GM21515 (cell line): ENCODE measurements around the gene ADRB1.

Source experiments
- ATAC-seq: cut with Tn5 transposase; IDR thresholded peaks from one replicate; pipeline ENCODE4 v1.9.1; 2021; ENCODE audit not compliant: unreplicated experiment

Gene ADRB1

DNA sequence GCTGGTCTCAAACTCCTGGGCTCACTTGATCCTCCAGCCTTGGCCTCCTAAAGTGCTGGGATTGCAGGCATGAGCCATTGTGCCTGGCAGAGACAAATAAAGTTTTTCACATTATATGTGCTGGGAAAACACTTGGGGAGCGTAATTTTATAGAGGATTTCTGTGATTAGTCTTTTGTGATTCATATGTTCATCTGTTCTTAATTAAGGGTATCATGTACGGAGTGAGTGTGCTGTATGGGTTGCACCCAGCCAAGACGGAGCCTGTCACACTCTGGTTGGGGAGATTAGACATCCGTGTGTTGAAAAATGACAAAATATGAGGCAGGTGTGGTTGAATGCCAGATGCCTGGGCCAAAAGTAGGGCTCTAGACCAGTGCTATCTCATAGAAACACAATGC lies 10.3 kb downstream of the ADRB1 start:
- ATAC-seq = no peak

DNA sequence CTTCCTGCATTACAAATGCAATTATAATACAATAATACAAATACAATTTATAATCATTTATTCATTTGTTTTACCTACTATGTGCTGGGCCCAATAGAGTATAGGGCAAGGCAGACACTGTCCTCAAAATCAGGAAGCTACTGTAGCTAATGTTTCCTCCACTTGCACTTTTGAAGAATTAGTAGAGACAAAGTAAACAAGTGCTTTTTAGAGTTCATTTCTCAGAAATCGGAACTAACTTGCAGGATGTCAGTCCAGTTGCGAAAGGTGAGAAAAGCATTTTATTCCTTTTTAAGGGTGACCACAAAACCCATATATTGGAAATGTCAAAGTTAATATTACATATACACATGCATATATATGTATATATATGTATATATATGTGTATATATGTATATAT lies 14.2 kb downstream of the ADRB1 start:
- ATAC-seq = no peak

DNA sequence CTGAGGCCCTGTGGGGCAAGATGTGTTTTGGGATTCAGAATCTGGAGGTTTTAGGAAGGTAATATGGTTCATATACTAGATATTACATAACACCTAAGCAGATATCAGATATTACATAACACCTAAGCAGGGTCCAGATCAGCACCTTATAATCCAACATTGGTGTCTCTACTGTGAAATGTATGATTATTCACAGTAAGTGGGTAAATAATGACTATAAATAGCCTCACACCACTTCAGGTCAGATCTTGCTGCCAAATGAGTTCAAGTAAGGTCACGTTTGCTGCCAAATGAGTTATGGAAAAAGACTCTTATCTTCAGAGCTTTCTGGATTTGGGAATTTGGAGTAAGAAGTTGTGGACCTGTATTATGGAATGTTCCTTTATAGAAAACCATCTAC lies 14.6 kb downstream of the ADRB1 start:
- ATAC-seq = no peak

DNA sequence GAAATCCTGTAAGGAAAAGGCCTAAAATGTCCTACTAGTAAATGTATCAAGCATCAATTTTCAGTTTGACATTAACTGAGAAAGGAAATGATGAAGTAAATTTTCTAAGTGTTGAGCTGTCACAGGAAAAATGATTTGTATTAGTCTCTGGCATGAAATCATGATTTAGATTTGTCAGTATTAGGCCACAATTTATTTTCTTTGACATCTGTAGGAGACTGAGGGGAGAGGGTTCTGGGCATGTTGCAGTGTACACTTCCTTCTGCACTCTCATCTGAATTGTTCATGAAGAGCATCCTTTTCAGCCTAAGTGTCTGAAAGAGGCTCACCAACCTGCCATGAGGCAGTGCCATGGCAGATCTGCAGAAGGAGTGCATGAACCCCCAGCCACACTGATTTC lies 15.9 kb downstream of the ADRB1 start:
- ATAC-seq = no peak

DNA sequence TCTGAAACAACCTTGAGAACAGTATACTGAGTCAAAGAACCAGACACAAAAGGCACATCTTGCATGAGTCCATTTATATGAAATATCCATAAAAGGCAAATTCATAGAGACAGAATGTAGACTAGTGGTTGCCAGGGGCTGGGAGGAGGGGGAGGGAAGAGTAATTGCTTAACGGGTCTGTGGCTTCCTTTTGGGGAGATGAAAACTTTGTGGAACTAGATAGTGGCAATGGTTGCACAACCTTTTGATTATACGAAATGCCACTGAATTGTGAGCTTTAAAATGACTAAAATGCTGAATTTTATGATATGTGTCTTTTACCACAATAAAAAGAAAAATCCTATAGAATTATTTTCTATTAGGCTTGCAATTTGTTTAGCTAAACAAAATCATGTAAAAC lies 16.8 kb downstream of the ADRB1 start:
- ATAC-seq = no peak

DNA sequence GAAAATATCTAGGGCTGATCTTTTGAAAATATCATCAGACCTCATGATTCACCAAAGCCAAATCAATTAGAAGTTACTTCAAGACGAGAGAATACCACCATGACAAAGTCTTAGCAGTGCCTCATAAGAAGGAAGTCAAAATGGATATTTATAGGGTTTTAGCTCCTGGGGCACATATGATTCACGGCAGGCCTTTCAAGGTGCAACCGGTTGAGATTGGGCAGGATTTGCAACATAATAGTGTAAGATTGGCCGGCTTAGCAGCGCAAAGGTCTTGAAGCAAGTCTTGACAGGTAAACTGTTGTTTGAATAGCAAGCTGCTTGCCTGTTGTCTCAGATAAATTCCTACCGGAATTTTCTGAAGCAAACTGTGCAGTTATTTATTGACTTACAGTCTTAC lies 17.5 kb downstream of the ADRB1 start:
- no peak for ATAC-seq

DNA sequence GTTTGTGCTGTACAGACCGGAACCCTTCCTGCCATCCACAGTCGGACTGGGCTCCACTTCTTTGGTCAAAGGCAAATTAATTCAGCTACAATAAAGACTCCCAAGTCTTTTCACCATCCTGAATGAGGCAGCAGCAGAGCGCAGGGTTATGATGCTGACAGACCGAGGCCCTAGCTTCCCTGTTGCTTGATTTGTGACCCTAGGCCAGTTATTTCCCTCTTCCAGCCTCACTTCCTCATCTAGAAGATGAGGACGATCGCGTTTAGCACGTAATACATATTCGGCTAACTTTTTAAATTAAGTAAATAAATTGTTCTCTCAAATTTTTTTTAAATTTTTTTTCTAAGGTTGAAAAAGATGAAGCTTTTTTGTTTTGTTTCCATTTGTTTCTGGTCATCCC lies 18.1 kb downstream of the ADRB1 start:
- ATAC-seq = no peak

DNA sequence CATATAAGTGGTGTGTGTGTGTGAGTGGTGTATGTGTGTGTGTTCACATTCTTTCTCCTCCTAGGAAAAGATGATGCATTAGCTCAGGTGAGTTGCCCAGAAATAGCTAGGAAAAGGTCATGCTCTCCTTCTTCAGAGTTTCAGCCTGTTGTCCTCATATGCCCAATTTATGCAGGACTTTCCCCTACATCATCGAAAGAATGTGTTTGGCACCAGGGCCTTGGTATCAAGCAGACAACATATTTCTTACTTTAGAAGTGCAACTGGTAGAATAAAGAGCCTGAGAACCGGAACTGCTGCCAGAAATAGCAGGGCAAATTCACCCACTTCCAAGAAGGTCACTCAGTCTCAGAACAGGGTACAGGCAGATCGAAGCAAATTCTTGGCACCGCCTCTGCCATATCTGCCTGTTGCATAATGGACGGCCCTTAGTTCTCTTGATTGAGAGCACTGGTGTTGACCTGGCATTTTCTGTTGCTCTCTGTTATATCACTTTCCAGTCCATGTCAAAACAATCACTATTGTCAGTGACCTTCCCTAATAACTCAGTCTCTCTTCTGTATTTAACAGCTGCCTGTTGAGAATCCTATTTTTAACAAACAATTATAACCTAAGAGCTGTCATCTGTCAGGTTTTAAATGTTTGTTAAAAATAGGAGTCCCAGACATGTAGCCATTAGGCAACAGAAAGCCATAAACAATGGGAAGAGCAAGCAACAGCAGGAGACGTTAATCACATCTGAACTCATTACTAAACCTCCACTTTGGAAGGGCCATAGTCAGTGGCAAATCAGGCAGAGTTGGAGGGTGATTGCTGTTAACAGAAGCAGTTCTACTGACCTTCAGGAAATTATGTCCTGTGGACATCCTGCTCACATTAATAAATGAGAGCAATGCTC lies 20.7 kb downstream of the ADRB1 start:
- ATAC-seq = no peak

DNA sequence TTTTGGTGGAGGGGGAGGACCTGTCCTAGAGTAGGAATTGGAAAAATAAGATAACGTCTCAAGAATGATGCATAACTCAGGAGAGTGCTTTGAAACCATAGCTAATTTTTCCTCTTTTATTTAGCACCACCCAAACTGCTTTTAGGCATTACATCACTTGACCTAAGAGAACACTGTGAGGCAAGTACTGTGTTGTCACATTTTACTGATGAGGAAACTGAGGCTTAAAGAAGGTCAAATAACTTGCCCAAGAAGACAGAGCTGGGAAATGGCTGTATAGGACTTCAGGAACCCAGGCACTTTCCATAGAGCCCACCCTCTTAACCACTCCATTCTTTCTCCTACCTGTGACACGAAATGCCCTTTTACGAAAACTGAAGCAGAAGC lies 21.4 kb downstream of the ADRB1 start:
- no peak for ATAC-seq

DNA sequence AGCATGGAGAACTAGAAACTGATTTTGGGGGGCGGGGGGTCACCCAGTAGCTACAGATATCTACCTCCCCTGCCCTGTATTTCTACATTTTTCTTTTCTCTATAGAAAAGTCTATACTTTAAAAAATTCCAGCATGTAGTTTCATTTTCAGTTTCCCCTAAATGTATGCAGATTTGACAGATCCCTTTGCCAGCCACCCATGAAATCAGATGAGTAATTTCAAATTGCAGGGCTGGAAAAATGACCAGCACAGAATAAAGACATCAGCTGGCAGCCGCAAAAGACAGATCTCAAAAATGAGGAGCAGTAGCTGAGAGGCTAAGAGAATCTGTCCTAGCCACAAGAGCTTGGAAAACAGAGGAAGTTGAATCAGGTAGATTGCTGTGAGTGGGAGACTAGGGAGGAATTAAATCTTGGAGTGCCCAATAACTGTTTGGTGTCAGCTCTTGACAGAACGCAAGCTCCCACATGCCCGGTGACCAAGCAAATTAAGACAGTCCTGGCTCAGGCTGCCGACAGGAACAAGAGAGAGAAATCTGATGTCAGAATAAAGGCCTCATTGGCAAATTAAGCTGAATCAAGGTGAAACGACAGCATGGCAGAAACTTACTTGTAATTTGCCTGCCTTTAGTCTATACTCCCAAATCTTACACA lies 24.5 kb downstream of the ADRB1 start:
- ATAC-seq = no peak

DNA sequence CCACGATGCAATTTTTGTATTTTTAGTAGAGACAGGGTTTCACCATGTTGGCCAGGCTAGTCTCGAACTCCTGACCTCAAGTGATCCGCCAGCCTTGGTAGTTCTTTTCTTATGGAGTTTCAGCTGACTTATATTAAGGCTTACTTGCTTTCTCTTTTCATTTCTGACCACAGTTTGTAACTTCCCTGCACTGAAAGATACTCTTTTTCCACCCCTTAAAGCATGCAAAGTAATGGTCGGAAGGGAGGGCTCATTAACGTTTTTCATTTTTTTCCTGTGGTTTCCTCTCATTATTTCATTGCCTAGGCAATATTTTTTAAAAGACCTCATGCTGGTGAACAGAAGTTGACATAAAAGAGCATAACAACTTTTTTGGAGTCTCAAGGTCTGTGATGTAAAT lies 27.0 kb downstream of the ADRB1 start:
- ATAC-seq = no peak

DNA sequence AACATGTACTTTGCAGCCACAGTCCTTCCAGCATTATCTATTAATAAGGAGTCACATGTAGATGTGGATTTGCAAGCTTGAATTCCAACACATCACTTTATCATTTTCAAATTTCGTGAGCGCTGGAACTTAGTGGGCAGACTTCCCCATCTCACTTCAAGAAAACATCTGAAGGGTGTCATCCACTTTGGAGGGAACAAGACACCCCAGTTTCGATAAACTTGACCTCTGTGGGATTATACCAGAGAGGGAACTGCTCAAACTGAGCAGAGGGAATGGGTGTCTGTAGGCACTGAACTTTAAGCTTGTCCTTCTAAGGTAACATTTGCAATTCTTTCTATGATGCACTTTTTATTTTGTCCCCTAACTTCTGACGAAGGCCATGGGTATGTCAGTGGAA lies 27.5 kb downstream of the ADRB1 start:
- no peak for ATAC-seq

DNA sequence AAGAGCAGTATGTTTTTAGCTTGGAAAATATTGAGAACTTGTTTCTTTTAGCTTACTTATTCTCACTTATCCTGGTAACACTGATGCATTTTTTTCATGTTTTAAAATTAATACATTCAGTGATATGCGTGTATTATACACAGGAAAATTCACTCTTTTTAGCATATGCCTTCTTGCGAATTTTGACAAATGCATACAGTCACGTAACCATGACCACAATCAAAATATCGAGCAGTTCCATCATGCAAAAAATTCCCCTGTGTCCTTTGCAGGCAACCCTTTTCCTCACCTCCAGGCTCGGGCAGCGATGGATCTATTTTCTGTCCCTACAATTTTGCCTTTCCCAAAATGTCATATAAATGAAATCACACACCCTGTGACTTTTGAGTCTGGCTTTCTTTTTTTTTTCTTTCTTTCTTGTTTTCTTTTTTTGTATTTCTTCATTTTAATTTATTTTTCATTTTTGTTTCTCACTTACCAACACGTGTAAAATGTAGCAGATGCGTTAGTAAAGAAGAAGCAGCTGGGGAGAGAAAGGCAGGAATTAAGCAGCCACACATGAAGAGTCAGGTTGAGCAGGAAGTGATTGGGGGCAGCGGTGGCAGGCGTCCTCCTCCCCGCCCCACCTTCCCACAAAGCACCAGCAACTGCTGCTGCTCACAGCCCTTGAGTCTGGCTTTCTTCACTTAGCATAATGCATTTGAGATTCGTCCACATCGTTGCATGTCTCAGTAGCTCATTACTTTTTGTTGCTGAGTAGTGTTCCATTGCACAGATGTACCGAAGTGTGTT lies 29.9 kb downstream of the ADRB1 start:
- ATAC-seq = no peak

DNA sequence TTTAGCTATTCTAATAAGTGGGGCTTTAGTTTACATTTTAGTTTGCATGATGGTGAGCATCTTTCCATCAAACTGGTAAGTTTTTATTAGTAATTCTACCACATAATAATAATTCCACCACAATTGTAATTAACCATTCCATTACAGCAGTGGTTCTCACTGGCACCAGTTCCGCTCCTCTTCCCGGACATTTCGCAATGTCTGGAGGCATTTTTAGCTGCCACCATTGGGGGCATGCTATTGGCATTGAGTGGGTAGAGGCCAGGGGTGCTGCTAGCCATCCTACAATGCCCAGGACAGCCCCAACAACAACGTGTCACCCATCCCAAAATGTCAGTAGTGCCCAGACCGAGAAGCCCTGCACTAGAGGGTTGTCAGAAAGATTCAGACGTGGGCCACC lies 31.4 kb downstream of the ADRB1 start:
- no peak for ATAC-seq

DNA sequence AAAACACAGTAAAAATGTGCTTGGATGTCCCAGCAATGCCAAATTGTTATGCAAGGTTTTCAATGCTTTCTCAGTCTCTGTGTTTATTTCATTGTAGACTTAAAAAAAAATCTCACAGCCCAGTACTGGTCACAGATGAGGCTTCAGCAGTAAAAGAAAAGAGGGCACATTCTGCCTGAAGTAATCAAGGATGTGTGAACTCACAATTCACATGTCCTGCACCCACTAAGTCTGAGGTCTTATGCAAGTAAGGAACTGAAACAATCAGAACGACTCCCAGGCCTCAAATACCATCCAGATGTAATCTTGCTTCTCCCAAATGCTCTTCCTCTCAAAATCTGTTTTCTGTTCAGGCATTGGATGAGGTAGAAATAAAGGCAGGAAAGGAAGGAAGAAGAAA lies 33.7 kb downstream of the ADRB1 start:
- no peak for ATAC-seq

DNA sequence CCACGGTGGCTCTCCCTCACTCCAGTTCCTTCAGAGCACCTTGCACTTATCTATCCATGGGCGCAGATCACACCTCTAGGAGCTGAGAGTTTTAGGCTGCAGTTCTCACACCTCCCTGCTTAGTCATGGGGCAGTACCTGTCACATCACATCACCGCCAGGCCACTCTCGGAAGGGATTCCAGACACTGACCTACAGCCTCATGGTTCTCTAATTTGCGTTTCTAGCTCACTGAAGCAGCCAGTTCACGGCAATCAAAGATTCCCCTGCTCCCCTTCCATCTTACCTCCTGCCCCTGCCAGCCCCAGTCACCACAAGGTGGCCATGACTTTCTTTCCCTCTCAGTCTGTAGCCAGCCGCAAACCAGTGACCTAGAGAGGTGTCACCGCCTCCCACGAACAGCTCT lies 34.2 kb downstream of the ADRB1 start:
- ATAC-seq = no peak

DNA sequence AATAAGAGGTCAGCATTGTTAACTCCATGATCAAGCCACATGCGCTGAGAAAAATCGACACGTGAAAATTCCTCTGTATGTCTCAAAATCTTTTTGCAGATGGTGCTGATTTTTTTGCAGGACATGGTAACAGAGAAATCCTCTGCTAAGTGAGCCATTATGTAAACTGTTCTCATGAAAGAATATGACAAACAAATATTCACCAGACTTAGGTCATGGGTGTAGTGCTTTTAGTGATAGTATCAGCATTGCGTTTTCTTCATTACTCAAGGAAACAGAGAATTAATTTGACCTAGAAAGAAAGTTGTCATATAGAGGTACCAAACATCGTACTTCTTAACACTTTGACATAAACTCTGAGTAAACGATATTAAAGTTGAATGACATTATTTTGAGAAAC lies 34.7 kb downstream of the ADRB1 start:
- no peak for ATAC-seq

DNA sequence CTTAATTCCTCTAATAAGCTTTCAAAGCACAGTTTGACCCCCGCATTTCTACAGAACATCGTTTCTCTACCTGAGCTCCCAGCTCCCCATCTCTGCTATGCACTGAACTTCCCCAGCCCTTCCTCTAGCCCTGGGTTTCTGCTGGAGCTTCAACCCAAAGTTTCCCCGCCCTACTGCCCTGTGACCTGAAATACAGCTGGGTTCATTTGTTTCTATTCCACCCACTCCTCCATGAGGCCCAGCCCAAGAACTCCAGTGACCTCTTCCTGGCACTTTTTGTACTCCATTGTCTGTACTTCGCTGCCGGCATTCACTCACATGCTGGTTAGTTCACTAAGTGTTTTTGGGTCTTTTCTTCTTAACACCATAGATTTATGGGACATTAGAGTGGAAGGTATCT lies 35.8 kb downstream of the ADRB1 start:
- no peak for ATAC-seq

DNA sequence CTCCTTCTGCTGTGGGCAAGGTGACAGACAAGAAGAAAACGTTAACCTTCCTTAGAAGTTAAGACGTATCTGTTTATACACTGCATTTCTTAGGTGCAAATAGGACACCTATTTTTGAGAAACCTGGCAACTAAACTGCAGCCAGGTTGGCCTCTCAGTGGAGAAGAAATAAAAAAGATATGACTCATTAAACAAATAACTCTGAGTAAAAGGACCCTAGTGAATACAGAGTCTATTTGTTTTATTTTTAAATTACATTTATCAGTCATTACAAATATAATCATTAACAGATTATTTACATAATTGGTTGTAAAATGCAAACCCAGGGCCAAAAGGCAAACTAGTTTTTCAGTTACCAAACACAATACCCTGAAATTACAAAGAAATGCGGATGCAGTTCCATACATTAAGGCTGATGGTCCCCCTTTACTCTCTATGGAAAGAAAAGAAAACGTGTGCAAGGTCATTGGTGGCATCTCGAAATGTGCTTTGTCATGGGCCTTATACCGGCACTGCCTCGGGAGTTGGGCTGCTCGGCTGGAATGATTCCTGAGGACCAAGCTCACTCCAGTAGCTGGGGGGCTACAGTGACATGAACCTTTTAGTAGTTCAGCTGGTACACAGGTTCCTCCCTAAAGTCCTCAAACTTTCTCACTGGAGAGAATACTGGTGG lies 38.4 kb downstream of the ADRB1 start:
- ATAC-seq = no peak

DNA sequence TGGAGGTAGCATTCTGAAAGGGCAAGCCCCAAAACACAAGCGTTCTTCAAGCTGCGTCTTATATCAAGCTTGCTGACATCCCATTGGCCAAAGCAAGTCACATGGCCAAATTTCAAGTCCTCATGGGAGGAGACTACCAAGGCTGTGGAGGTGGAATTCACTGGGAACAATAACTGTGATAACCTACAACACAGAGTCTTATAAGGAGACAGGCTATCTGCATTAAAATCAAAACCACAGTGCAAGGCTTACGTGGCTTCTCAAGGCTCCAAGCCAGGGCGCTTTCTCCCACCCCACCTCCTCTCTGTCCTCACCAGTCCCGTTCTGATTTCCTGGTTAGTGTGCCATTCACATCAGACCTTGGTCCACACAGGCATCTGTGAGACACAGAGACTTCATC lies 39.4 kb downstream of the ADRB1 start:
- no peak for ATAC-seq

DNA sequence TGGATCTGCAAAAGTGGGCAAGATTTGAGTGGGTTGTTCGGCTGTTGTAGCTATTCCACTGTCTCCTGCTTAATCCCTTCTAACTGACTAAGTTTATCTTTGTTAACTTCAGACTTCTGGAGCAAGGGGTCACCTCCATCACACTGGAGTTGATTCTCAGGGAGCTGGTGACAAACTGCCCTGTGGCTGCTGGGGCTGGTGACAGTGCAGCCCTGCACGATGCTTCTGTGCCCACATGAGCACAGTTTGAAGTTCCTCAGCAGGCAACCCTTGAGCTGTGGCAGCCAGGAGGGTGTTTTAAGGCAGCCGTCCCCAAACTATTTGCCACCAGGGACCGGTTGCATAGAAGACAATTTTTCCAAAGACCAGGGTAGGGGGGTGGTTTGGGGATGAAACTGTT lies 40.5 kb downstream of the ADRB1 start:
- ATAC-seq = no peak
